Stomach (tissue), 4 donors: ENCODE results near the gene QPRT.

Source experiments
- EP300 ChIP-seq: sonication (generic); formaldehyde crosslinking; IDR thresholded peaks from one replicate; pipeline ENCODE4 v1.6.1; 2017; ENCODE audit warnings: antibody characterized with exemption
- POLR2A ChIP-seq, 4 donors: fragments of 450-650 bp; IDR thresholded peaks; one replicate each; pipeline ENCODE4 v1.6.1; 2016; ENCODE audit warnings: antibody characterized with exemption in 4 of 4, control low read depth in 2 of 4, mild to moderate bottlenecking in 1 of 4, moderate library complexity in 1 of 4
- POLR2AphosphoS5 ChIP-seq, 3 donors: sonication (generic); formaldehyde crosslinking; IDR thresholded peaks; one replicate each; pipeline ENCODE4 v1.6.1; 2016; ENCODE audit warnings: antibody characterized with exemption in 3 of 3
- TF ChIP-seq, protein P1 (sequence below), 7 experiments: fragments of 450-650 bp in 4 of 7; fragments of 200-600 bp in 3 of 7; sonication (generic) in 3 of 7; IDR thresholded peaks; one replicate each; pipeline ENCODE4 v1.5.1; 2016 to 2019; ENCODE audit warnings: antibody characterized with exemption in 7 of 7, control low read depth in 2 of 7, mild to moderate bottlenecking in 1 of 7

DNA sequence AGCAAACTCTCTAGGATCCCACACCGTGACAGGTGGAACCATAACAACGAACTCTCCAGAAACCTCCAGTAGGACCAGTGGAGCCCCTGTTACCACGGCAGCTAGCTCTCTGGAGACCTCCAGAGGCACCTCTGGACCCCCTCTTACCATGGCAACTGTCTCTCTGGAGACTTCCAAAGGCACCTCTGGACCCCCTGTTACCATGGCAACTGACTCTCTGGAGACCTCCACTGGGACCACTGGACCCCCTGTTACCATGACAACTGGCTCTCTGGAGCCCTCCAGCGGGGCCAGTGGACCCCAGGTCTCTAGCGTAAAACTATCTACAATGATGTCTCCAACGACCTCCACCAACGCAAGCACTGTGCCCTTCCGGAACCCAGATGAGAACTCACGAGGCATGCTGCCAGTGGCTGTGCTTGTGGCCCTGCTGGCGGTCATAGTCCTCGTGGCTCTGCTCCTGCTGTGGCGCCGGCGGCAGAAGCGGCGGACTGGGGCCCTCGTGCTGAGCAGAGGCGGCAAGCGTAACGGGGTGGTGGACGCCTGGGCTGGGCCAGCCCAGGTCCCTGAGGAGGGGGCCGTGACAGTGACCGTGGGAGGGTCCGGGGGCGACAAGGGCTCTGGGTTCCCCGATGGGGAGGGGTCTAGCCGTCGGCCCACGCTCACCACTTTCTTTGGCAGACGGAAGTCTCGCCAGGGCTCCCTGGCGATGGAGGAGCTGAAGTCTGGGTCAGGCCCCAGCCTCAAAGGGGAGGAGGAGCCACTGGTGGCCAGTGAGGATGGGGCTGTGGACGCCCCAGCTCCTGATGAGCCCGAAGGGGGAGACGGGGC lies 14.7 kb upstream of the QPRT start:
- no peak for TF ChIP-seq POLR2A (IDR thresholded peaks at IDR 0.05)
- TF ChIP-seq, protein P1, sequence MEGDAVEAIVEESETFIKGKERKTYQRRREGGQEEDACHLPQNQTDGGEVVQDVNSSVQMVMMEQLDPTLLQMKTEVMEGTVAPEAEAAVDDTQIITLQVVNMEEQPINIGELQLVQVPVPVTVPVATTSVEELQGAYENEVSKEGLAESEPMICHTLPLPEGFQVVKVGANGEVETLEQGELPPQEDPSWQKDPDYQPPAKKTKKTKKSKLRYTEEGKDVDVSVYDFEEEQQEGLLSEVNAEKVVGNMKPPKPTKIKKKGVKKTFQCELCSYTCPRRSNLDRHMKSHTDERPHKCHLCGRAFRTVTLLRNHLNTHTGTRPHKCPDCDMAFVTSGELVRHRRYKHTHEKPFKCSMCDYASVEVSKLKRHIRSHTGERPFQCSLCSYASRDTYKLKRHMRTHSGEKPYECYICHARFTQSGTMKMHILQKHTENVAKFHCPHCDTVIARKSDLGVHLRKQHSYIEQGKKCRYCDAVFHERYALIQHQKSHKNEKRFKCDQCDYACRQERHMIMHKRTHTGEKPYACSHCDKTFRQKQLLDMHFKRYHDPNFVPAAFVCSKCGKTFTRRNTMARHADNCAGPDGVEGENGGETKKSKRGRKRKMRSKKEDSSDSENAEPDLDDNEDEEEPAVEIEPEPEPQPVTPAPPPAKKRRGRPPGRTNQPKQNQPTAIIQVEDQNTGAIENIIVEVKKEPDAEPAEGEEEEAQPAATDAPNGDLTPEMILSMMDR (IDR thresholded peaks at IDR 0.05): no peak
- TF ChIP-seq POLR2AphosphoS5 (IDR thresholded peaks at IDR 0.05): no peak
- TF ChIP-seq EP300: no peak
